MM.1S (cell line): ENCODE measurements around the gene NETO2.
A peak's percentile ranks its signal among the peaks of the same experiment; 100 is the strongest.

Experiments used
- DNase-seq: peaks from one replicate; pipeline ENCODE4 v3.0.0-alpha.2; 2015
- H2AFZ ChIP-seq: fragments of 300-600 bp; sonication (generic); 2 replicates; pipeline ENCODE4 v1.6.0; 2016; ENCODE audit warnings: antibody characterized with exemption, low read length
- H3F3A ChIP-seq: fragments of 300-600 bp; sonication (generic); 2 replicates; pipeline ENCODE4 v1.6.1; 2016; ENCODE audit warnings: mild to moderate bottlenecking, antibody characterized with exemption, low read length, moderate library complexity, mixed read lengths; ENCODE audit not compliant: insufficient read depth
- H3K27ac ChIP-seq: fragments of 300-600 bp; sonication (generic); 2 replicates; pipeline ENCODE4 v1.5.1; 2016; ENCODE audit warnings: mild to moderate bottlenecking, low read length
- H3K27me3 ChIP-seq: fragments of 300-600 bp; sonication (generic); replicated peaks from 2 replicates; pipeline ENCODE4 v1.6.0; 2016; ENCODE audit warnings: low read length; ENCODE audit not compliant: insufficient read depth
- H3K36me3 ChIP-seq: fragments of 300-600 bp; sonication (generic); replicated peaks from 2 replicates; pipeline ENCODE4 v1.6.1; 2016; ENCODE audit warnings: mild to moderate bottlenecking, low read length, mixed read lengths; ENCODE audit not compliant: insufficient read depth
- H3K4me1 ChIP-seq: fragments of 300-600 bp; sonication (generic); 2 replicates; pipeline ENCODE4 v1.6.1; 2016; ENCODE audit warnings: low read length, mixed read lengths
- H3K4me2 ChIP-seq: fragments of 300-600 bp; sonication (generic); 2 replicates; pipeline ENCODE4 v1.6.0; 2016; ENCODE audit warnings: low read depth, low read length
- H3K4me3 ChIP-seq: fragments of 300-600 bp; sonication (generic); 2 replicates; pipeline ENCODE4 v1.5.1; 2016; ENCODE audit warnings: low read length, mixed read lengths
- H3K79me2 ChIP-seq: fragments of 300-600 bp; sonication (generic); 2 replicates; pipeline ENCODE4 v1.6.1; 2016; ENCODE audit warnings: mixed run types, low read length, mixed read lengths
- H3K9ac ChIP-seq: fragments of 300-600 bp; sonication (generic); 2 replicates; pipeline ENCODE4 v1.6.1; 2016; ENCODE audit warnings: low read length, mixed read lengths
- H3K9me2 ChIP-seq: fragments of 300-600 bp; sonication (generic); replicated peaks from 2 replicates; pipeline ENCODE4 v1.6.1; 2016; ENCODE audit warnings: mild to moderate bottlenecking, low read length, mixed read lengths; ENCODE audit not compliant: insufficient read depth
- H3K9me3 ChIP-seq: fragments of 300-600 bp; sonication (generic); replicated peaks from 2 replicates; pipeline ENCODE4 v1.6.1; 2016; ENCODE audit warnings: mild to moderate bottlenecking, low read length, mixed read lengths; ENCODE audit not compliant: insufficient read depth
- H4K20me1 ChIP-seq: fragments of 300-600 bp; sonication (generic); 2 replicates; pipeline ENCODE4 v1.6.1; 2016; ENCODE audit warnings: mild to moderate bottlenecking, low read length, moderate library complexity, mixed read lengths; ENCODE audit not compliant: insufficient read depth
- EZH2 ChIP-seq: fragments of 300-600 bp; sonication (generic); optimal IDR thresholded peaks from 2 replicates; pipeline ENCODE3; 2017; ENCODE audit warnings: low read depth, mild to moderate bottlenecking, antibody characterized with exemption, low read length, mixed read lengths
- EZH2phosphoT487 ChIP-seq: fragments of 300-600 bp; sonication (generic); IDR thresholded peaks from 2 replicates; pipeline ENCODE4 v1.6.1; 2018; ENCODE audit warnings: antibody characterized with exemption, low read length
- TF ChIP-seq, protein P1 (sequence below): fragments of 300-600 bp; sonication (generic); IDR thresholded peaks from 2 replicates; pipeline ENCODE4 v1.5.1; 2016; ENCODE audit warnings: antibody characterized with exemption, low read length, mixed read lengths

NETO2 gene

DNA sequence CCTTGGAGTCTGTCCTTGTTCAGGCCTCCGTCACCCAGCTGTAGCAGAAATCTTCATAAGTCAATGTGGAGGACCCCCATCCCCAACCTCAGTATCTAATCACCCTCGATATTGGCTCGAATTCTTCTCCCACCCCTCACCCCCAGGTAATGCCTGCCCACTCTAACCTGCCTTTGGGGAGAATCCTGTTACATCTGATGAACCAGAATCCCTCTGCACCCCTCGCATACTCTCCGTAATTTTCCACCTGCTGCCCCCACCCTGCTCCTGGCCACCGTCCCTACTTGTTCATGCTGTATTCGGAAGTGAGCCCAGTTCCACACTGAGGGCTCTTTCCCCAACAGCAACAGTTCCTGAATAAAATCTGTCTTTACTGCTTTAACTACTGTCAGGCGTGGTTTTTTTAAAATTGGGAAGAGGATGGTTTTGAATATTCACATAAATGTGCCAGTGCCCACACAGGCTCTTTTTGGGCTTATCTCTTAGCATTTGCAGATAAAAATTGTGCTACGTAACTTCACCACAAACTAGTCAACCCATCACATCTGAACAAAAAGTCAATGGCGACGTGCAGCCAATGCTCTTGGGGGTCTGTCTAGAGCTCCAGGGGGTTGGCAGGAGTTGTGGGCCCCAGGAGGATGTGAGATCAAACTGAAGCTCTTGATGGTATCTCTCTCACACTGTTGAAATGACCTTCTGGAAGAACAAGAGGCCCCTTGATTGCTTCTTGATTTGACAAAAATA, 73.7 kb downstream of the NETO2 start:
- H3F3A ChIP-seq: no peaks in the 10 kb centered on the region
- H3K4me2 ChIP-seq: no peak overlapping the region
- H3K27ac ChIP-seq: no peak overlapping the region
- no peak overlapping the region for H3K4me3 ChIP-seq
- no peak overlapping the region for H2AFZ ChIP-seq
- H4K20me1 ChIP-seq: no peaks in the 10 kb centered on the region
- no peaks in the 10 kb centered on the region for H3K27me3 ChIP-seq
- H3K79me2 ChIP-seq: no peaks in the 10 kb centered on the region
- no peak overlapping the region for H3K9ac ChIP-seq
- no peaks in the 10 kb centered on the region for H3K9me3 ChIP-seq
- no peaks in the 10 kb centered on the region for H3K36me3 ChIP-seq
- no peaks in the 10 kb centered on the region for H3K9me2 ChIP-seq
- no peak for DNase-seq
- TF ChIP-seq, protein P1, sequence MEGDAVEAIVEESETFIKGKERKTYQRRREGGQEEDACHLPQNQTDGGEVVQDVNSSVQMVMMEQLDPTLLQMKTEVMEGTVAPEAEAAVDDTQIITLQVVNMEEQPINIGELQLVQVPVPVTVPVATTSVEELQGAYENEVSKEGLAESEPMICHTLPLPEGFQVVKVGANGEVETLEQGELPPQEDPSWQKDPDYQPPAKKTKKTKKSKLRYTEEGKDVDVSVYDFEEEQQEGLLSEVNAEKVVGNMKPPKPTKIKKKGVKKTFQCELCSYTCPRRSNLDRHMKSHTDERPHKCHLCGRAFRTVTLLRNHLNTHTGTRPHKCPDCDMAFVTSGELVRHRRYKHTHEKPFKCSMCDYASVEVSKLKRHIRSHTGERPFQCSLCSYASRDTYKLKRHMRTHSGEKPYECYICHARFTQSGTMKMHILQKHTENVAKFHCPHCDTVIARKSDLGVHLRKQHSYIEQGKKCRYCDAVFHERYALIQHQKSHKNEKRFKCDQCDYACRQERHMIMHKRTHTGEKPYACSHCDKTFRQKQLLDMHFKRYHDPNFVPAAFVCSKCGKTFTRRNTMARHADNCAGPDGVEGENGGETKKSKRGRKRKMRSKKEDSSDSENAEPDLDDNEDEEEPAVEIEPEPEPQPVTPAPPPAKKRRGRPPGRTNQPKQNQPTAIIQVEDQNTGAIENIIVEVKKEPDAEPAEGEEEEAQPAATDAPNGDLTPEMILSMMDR: no peak
- TF ChIP-seq EZH2phosphoT487: no peak
- TF ChIP-seq EZH2: no peak
- H3K4me1 ChIP-seq: peaks cover 16% of the 10 kb centered on the region

- Histone ChIP-seq H4K20me1 (no peaks in the 10 kb centered on the region), H3K9me2 (no peaks in the 10 kb centered on the region), H2AFZ (0 out of 2 replicates have a peak overlapping the region, but pooled peaks have one; percentile 1), H3F3A (no peaks in the 10 kb centered on the region), H3K9ac (no peak overlapping the region), H3K27ac (no peak overlapping the region), H3K4me3 (no peak overlapping the region), H3K79me2 (no peaks in the 10 kb centered on the region), H3K27me3 (no peaks in the 10 kb centered on the region), H3K4me2 (0 out of 2 replicates have a peak overlapping the region, but pooled peaks have one; percentile 23), H3K36me3 (no peaks in the 10 kb centered on the region), H3K4me1 (peaks cover 16% of the 10 kb centered on the region), H3K9me3 (no peaks in the 10 kb centered on the region)
- DNase-seq: peak; percentile 64
- TF ChIP-seq EZH2 (no peak), EZH2phosphoT487 (no peak)
- TF ChIP-seq, protein P1: no peak
Observed at GRCh38 chr16:47069313-47069712, 74.4 kb downstream of the NETO2 start.

DNA sequence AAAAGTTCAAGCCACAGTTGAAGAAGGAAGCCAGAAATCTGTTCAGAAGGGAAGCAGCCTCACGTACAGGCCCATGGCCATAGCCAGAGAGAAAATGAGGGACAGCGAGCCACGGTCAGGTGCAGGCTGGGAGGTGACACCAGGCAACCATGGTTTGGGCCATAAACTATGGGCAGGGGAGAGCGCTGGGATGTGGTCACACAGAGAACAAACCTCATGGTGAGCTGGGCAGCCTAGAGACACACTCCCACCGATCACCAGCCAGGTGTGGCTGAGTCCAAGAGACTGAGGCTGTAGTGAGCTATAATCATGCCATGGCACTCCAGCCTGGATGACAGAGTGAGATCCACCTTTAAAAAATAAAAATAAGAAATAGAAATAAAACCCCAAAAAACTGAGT, 76.5 kb downstream of the NETO2 start:
- no peak overlapping the region for H2AFZ ChIP-seq
- no peak for TF ChIP-seq EZH2
- TF ChIP-seq, protein P1: no peak
- TF ChIP-seq EZH2phosphoT487: no peak
- no peaks in the 10 kb centered on the region for H3K9me3 ChIP-seq
- H3K9me2 ChIP-seq: no peaks in the 10 kb centered on the region
- no peak overlapping the region for H3K27ac ChIP-seq
- no peak for DNase-seq
- H3K79me2 ChIP-seq: no peaks in the 10 kb centered on the region
- no peaks in the 10 kb centered on the region for H4K20me1 ChIP-seq
- no peaks in the 10 kb centered on the region for H3K27me3 ChIP-seq
- peaks cover 6% of the 10 kb centered on the region for H3K4me1 ChIP-seq
- H3K9ac ChIP-seq: no peak overlapping the region
- H3K4me3 ChIP-seq: no peak overlapping the region
- H3K4me2 ChIP-seq: no peak overlapping the region
- H3F3A ChIP-seq: no peaks in the 10 kb centered on the region
- H3K36me3 ChIP-seq: no peaks in the 10 kb centered on the region
